Liver (tissue), 10 donors: ENCODE data around the gene MON2. TPM values are rescaled to one million over a fixed set of nuclear protein-coding genes. Genes with fewer than 3 reads are reported as not detected.
A peak's percentile ranks its signal among the peaks of the same experiment; 100 is the strongest.

Experiments used
- DNase-seq: peaks from one replicate; pipeline ENCODE4 v3.0.0-alpha.2; 2017; ENCODE audit warnings: low spot score
- H3K27ac ChIP-seq, 2 donors: one replicate each; pipeline ENCODE4 v1.7.0; 2013; ENCODE audit warnings: inconsistent platforms in 2 of 2, low read length in 2 of 2, control low read depth in 1 of 2, low read depth in 1 of 2, mild to moderate bottlenecking in 1 of 2
- H3K27me3 ChIP-seq, 4 donors: one replicate each; pipeline versions ENCODE4 v1.6.1 to v1.7.0; 2013; ENCODE audit warnings: low read length in 3 of 4, inconsistent platforms in 1 of 4, mild to moderate bottlenecking in 1 of 4, moderate library complexity in 1 of 4; ENCODE audit not compliant: control insufficient read depth in 4 of 4, insufficient read depth in 4 of 4
- H3K36me3 ChIP-seq, 4 donors: one replicate each; pipeline versions ENCODE4 v1.6.1 to v1.7.0; 2013; ENCODE audit warnings: low read length in 3 of 4, mild to moderate bottlenecking in 3 of 4, low read depth in 1 of 4, moderate library complexity in 1 of 4; ENCODE audit not compliant: control insufficient read depth in 4 of 4, insufficient read depth in 3 of 4
- H3K4me1 ChIP-seq, 4 donors: one replicate each; pipeline versions ENCODE4 v1.6.1 to v1.7.0; 2013; ENCODE audit warnings: low read length in 3 of 4, mild to moderate bottlenecking in 3 of 4, moderate library complexity in 1 of 4; ENCODE audit not compliant: control insufficient read depth in 4 of 4, insufficient read depth in 4 of 4
- H3K4me3 ChIP-seq, 3 donors: one replicate each; pipeline versions ENCODE4 v1.6.1 to v1.7.0; 2013; ENCODE audit warnings: low read length in 3 of 3, control low read depth in 1 of 3, low read depth in 1 of 3, mild to moderate bottlenecking in 1 of 3
- H3K9ac ChIP-seq, 2 donors: one replicate each; pipeline ENCODE4 v1.7.0; 2013; ENCODE audit warnings: low read length in 2 of 2, mild to moderate bottlenecking in 2 of 2, moderate library complexity in 2 of 2, control low read depth in 1 of 2, low read depth in 1 of 2
- H3K9me3 ChIP-seq, 4 donors: one replicate each; pipeline versions ENCODE4 v1.6.1 to v1.7.0; 2013; ENCODE audit warnings: low read length in 3 of 4; ENCODE audit not compliant: control insufficient read depth in 4 of 4
- FOXA2 ChIP-seq: IDR thresholded peaks from 2 replicates; pipeline ENCODE4 v1.6.1; 2016; ENCODE audit warnings: antibody characterized with exemption
- HNF4A ChIP-seq, 2 donors: conservative IDR thresholded peaks; 2 replicates each; pipeline ENCODE4 v1.6.1; 2016; ENCODE audit warnings: antibody characterized with exemption in 2 of 2, mild to moderate bottlenecking in 2 of 2
- HNF4G ChIP-seq: IDR thresholded peaks from 2 replicates; pipeline ENCODE4 v1.6.1; 2016; ENCODE audit warnings: antibody characterized with exemption
- JUND ChIP-seq, 2 donors: IDR thresholded peaks; 2 replicates each; pipeline ENCODE4 v1.6.1; 2016; ENCODE audit warnings: antibody characterized with exemption in 2 of 2
- NR2F2 ChIP-seq: IDR thresholded peaks from 2 replicates; pipeline ENCODE4 v1.6.1; 2016; ENCODE audit warnings: antibody characterized with exemption
- RAD21 ChIP-seq, 2 donors: IDR thresholded peaks; 2 replicates each; pipeline ENCODE4 v1.6.1; 2016; ENCODE audit warnings: antibody characterized with exemption in 2 of 2, mild to moderate bottlenecking in 2 of 2
- RXRA ChIP-seq, 2 donors: IDR thresholded peaks; 2 replicates each; pipeline ENCODE4 v1.6.1; 2017 to 2018; ENCODE audit warnings: antibody characterized with exemption in 2 of 2, mild to moderate bottlenecking in 1 of 2
- SP1 ChIP-seq: IDR thresholded peaks from 2 replicates; pipeline ENCODE4 v1.6.1; 2018; ENCODE audit warnings: antibody characterized with exemption, mild to moderate bottlenecking
- WGBS: extraction: QIAGEN DNeasy Blood & Tissue Kit; methylation state at CpG from one replicate; pipeline ENCODE4 v1.1.7; 2013; 5-methylcytosine and 5-hydroxymethylcytosine counted together
- polyA plus RNA-seq, 2 donors: library from polyadenylated mRNA; stranded (reverse) in 1 of 2; unstranded in 1 of 2; fragments of 200-250 nt in 1 of 2; fragments of >200 nt in 1 of 2; fragmentation: Nextera tagmentation in 1 of 2; extraction: Ambion mirVana in 1 of 2; gene quantifications; one replicate each; pipeline versions ENCODE4 v1.2.1 to v1.2.3, GENCODE V29; 2013 to 2015
- small RNA-seq: library from RNA; depleted of rRNA; stranded (forward); fragments of <200 nt; gene quantifications from one replicate; pipeline ENCODE3, GENCODE V24; 2014
- total RNA-seq, 2 donors: library from RNA; depleted of rRNA; stranded (reverse); fragments of >200 nt; gene quantifications; one replicate each; pipeline ENCODE4 v1.2.3, GENCODE V29; 2014
- TF ChIP-seq, protein P1 (sequence below): IDR thresholded peaks from 2 replicates; pipeline ENCODE4 v1.6.1; 2016; ENCODE audit warnings: antibody characterized with exemption
- TF ChIP-seq, protein P2 (sequence below): IDR thresholded peaks from 2 replicates; pipeline ENCODE4 v1.6.1; 2016; ENCODE audit warnings: antibody characterized with exemption, mild to moderate bottlenecking
- TF ChIP-seq, protein P3 (sequence below): fragments of 150-350 bp; IDR thresholded peaks from 2 replicates; pipeline ENCODE4 v1.5.1; 2017; ENCODE audit warnings: improper control_type of control experiment, low read depth, low read length; ENCODE audit not compliant: missing input control
- donor health status: healthy.
- donor health status: healthy.
- donor health status: healthy.
- donor health status: healthy.
- donor health status: healthy.

Gene MON2
- total and polyA plus RNA-seq, 4 donors: 7.5 to 69.9 (median 25.8) TPM

DNA sequence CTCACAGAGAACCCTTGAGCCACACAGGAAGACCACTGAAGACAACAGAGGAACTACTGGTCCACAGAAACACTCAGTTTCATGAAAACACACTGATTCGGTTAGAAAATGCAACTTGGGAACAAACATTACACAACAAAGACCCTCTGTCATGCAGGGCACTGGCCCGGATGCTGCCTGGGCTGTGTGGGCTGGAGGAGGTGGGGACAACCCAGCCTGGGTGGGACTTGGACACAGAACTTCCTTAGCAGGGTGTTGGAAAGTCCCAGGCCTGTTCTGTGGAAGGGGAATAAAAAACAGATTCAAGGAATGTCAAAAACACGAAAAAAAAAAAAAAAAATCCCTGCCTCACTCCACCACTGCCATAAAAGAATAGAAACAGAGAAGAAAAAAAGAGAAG, 181.0 kb downstream of the MON2 start:
- no peak for DNase-seq
- TF ChIP-seq RXRA (IDR thresholded peaks at IDR 0.05) (no peak), HNF4A (conservative IDR thresholded peaks at IDR 0.05) (no peak), RAD21 (IDR thresholded peaks at IDR 0.05) (no peak), NR2F2 (no peak), JUND (IDR thresholded peaks at IDR 0.05) (no peak)
- TF ChIP-seq, protein P1, sequence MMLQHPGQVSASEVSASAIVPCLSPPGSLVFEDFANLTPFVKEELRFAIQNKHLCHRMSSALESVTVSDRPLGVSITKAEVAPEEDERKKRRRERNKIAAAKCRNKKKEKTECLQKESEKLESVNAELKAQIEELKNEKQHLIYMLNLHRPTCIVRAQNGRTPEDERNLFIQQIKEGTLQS: no peak

DNA sequence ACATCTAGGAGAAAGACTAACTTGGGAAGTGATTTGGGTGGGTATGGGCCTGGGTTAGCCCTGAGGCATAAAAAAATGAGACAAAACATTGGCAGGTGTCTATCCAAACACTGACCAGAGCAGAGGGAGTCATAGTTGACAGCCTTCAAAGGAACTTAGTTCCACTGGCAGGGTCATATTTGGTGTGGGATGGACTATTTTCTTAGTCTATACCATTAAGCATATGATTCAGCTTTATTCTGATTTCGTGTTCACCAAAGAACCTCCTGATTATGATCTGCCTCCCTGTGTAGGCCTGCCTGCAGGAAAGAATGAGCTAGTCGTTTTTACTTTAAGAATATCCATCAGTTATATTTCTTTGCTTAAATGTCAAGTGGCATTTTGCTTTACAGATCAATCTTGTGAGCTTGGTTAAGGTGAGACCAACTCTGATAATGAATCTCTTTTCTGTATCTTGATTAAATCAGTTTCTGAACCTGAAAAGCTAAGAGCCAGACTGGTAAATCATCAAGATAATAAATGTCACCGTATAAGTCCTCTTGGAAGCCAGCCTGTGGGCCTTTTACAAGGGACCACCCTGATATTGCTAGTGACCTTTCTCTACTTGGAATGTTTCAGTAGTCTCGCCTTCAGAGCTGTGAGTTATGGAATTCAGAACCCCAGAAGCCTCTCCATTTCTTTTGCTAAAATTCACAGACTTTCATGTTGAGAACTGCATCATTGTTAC, 182.9 kb downstream of the MON2 start:
- H3K9me3 ChIP-seq: no peaks in the 10 kb centered on the region
- H3K9ac ChIP-seq: no peak overlapping the region
- DNase-seq: no peak
- no peaks in the 10 kb centered on the region for H3K36me3 ChIP-seq
- TF ChIP-seq HNF4G (no peak), SP1 (no peak), FOXA2 (no peak)
- TF ChIP-seq, protein P2, sequence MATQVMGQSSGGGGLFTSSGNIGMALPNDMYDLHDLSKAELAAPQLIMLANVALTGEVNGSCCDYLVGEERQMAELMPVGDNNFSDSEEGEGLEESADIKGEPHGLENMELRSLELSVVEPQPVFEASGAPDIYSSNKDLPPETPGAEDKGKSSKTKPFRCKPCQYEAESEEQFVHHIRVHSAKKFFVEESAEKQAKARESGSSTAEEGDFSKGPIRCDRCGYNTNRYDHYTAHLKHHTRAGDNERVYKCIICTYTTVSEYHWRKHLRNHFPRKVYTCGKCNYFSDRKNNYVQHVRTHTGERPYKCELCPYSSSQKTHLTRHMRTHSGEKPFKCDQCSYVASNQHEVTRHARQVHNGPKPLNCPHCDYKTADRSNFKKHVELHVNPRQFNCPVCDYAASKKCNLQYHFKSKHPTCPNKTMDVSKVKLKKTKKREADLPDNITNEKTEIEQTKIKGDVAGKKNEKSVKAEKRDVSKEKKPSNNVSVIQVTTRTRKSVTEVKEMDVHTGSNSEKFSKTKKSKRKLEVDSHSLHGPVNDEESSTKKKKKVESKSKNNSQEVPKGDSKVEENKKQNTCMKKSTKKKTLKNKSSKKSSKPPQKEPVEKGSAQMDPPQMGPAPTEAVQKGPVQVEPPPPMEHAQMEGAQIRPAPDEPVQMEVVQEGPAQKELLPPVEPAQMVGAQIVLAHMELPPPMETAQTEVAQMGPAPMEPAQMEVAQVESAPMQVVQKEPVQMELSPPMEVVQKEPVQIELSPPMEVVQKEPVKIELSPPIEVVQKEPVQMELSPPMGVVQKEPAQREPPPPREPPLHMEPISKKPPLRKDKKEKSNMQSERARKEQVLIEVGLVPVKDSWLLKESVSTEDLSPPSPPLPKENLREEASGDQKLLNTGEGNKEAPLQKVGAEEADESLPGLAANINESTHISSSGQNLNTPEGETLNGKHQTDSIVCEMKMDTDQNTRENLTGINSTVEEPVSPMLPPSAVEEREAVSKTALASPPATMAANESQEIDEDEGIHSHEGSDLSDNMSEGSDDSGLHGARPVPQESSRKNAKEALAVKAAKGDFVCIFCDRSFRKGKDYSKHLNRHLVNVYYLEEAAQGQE: no peak
- TF ChIP-seq, protein P3, sequence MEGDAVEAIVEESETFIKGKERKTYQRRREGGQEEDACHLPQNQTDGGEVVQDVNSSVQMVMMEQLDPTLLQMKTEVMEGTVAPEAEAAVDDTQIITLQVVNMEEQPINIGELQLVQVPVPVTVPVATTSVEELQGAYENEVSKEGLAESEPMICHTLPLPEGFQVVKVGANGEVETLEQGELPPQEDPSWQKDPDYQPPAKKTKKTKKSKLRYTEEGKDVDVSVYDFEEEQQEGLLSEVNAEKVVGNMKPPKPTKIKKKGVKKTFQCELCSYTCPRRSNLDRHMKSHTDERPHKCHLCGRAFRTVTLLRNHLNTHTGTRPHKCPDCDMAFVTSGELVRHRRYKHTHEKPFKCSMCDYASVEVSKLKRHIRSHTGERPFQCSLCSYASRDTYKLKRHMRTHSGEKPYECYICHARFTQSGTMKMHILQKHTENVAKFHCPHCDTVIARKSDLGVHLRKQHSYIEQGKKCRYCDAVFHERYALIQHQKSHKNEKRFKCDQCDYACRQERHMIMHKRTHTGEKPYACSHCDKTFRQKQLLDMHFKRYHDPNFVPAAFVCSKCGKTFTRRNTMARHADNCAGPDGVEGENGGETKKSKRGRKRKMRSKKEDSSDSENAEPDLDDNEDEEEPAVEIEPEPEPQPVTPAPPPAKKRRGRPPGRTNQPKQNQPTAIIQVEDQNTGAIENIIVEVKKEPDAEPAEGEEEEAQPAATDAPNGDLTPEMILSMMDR: no peak
- no peak overlapping the region for H3K27ac ChIP-seq
- WGBS: 88% methylated on average over 4 of the region's 4 CpGs
- peaks cover 0 to 9% (median 2%) of the 10 kb centered on the region in 4 donors for H3K4me1 ChIP-seq
- no peaks in the 10 kb centered on the region for H3K27me3 ChIP-seq
- no peak overlapping the region for H3K4me3 ChIP-seq

More for the DNA sequence above, 181.0 kb downstream of the MON2 start:
- no peaks in the 10 kb centered on the region for H3K27me3 ChIP-seq
- H3K9me3 ChIP-seq: no peaks in the 10 kb centered on the region
- H3K36me3 ChIP-seq: no peaks in the 10 kb centered on the region
- no peak overlapping the region for H3K9ac ChIP-seq
- no peaks in the 10 kb centered on the region for H3K4me1 ChIP-seq
- no peak overlapping the region for H3K27ac ChIP-seq
- no peak overlapping the region for H3K4me3 ChIP-seq
- 66% methylated on average over 3 of the region's 3 CpGs for WGBS

Small RNA genes lying within 50 kb of the gene (small RNA-seq; reads per million reads assigned to genes)
- 1,058 reads per million, percentile 99 among the genes with 10 or more reads in this experiment for gene MIRLET7I
- gene RNU6-399P: not detected

Other genes with a start within 250 kb of the MON2 start
- gene USP15, start 206.4 kb upstream of the MON2 start, total RNA-seq: 100 to 1,000 TPM in 1 of 2 donors, 10 to 100 TPM in 1; 65.1 to 188 TPM
- gene USP15, start 206.4 kb upstream of the MON2 start, polyA plus RNA-seq: 10 to 100 TPM; 16.6 to 48.0 TPM